T-helper 1 cell (primary cell): Measurements from ENCODE around the gene PLA2G15.

Experiments
- DNase-seq, 5 donors: peaks; one replicate each; pipeline ENCODE4 v3.0.0-alpha.2; 2012 to 2020

The PLA2G15 gene

DNA sequence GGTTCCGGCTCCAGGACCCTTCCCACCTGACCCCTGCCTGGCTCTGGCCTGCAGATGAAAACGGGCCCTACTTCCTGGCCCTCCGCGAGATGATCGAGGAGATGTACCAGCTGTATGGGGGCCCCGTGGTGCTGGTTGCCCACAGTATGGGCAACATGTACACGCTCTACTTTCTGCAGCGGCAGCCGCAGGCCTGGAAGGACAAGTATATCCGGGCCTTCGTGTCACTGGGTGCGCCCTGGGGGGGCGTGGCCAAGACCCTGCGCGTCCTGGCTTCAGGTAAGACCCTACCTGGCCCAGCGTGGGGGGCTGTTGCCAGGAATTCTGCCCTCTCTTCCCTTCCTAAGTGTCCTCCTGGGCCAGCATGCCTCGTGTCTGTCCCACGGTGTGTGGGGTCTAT lies 10.5 kb downstream of the PLA2G15 start:
- no peak for DNase-seq

DNA sequence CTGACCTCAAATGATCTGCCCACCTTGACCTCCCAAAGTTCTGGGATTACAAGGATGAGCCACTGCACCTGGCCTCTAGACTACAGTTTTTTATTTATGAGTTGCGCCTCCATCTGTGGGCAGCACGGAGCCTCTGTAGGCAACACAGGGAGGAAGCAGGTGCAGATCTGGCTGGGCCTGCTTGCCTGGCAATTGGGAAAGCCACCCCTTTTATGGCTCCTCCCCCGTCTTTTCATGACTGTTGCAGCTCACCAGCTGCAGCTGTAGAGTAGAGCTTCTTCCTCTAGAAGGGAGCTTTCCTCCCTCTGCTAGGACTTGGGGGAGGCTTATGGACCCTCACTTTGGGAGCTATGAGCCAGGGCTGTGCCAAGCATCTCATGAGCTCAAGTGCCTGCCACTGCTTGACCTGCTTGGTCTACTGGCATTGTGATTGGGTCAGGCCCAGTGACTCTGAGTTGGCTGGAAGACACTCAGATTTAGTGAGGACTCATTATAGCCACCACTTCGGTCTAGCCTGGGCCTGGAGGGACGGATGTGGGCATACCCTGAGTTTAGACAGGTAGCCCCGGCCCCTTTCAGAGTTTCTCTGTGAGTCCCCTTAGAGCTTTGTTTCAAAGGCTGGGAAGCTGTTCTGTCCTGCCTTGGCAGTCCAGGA lies 12.2 kb downstream of the PLA2G15 start:
- DNase-seq: no peak

DNA sequence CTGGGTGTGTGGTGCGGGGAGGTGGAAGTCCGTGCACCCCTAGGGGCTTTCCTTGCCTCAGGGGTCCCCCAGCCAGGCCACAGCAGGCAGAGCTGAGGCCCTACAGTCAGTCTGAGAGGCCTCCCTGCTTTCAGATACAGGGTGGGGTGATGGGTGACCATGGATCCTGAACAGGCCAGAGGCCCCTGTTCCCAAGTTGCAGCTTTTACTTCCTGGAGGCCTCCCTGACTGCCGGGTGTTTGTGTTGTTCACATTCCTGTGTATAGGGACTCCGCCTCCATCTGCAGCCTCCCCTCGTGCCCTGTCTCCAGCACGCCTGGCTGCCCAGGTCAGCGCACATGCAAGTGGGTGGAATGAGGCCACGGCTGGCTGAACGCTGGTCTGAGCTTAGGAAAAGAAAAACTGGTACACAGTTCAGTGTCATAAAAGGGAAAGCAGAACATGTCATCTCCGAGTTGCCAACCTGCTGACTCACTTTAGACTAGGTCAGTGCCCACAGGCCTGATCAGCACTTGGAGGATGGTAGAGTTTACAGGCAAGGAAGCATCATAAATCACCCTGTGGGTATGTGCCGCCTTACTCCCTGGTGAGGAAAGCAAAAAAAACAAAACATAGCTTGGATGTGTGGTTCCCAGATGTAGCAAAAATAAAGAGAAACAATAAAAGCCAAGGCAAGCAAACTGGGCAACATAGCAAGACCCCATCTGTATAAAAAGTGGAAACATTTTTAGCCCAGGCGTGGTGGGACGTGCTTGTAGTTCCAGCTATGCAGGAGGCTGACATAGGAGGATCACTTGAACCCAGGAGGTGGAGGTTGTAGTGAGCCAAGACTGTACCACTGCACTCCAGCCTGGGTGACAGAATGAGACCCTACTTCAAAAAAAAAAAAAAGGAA lies 13.0 kb downstream of the PLA2G15 start:
- DNase-seq: no peak

DNA sequence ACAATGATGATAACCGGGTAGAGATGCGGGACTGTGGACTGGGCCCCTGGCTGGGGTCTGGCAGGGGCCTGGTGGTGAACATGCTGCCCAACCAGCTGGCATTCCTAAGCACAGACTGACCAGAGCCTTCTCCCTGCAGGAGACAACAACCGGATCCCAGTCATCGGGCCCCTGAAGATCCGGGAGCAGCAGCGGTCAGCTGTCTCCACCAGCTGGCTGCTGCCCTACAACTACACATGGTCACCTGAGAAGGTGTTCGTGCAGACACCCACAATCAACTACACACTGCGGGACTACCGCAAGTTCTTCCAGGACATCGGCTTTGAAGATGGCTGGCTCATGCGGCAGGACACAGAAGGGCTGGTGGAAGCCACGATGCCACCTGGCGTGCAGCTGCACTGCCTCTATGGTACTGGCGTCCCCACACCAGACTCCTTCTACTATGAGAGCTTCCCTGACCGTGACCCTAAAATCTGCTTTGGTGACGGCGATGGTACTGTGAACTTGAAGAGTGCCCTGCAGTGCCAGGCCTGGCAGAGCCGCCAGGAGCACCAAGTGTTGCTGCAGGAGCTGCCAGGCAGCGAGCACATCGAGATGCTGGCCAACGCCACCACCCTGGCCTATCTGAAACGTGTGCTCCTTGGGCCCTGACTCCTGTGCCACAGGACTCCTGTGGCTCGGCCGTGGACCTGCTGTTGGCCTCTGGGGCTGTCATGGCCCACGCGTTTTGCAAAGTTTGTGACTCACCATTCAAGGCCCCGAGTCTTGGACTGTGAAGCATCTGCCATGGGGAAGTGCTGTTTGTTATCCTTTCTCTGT lies 14.0 kb downstream of the PLA2G15 start:
- no peak for DNase-seq

DNA sequence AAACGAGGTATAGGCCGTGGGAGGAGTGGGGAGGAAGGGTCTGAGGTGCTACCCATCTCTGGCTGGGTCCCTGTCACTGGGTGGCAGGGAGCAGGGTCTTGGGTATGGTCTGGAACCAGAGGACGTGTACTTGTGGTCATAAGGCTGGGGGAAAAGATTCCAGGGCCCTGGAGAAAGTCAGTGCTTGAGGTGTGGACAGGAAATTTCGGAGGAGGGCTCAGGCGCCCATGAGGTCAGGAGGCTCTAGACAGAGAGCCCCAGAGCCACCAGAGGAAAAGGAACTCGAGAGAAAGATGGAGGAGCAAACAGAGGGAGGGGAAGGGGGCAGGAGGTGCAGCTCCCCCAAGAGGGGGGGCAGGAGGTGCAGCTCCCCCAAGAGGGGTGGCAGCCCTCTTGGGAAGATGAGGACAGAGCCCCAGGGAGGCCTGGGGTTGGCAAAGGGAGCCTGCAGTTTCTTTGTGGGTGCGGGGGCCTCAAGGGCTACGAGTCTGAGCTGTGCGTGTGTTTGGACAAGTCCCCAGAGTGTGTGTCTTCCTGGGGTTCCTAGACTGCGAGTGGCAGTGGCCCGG lies 18.5 kb downstream of the PLA2G15 start:
- no peak for DNase-seq

DNA sequence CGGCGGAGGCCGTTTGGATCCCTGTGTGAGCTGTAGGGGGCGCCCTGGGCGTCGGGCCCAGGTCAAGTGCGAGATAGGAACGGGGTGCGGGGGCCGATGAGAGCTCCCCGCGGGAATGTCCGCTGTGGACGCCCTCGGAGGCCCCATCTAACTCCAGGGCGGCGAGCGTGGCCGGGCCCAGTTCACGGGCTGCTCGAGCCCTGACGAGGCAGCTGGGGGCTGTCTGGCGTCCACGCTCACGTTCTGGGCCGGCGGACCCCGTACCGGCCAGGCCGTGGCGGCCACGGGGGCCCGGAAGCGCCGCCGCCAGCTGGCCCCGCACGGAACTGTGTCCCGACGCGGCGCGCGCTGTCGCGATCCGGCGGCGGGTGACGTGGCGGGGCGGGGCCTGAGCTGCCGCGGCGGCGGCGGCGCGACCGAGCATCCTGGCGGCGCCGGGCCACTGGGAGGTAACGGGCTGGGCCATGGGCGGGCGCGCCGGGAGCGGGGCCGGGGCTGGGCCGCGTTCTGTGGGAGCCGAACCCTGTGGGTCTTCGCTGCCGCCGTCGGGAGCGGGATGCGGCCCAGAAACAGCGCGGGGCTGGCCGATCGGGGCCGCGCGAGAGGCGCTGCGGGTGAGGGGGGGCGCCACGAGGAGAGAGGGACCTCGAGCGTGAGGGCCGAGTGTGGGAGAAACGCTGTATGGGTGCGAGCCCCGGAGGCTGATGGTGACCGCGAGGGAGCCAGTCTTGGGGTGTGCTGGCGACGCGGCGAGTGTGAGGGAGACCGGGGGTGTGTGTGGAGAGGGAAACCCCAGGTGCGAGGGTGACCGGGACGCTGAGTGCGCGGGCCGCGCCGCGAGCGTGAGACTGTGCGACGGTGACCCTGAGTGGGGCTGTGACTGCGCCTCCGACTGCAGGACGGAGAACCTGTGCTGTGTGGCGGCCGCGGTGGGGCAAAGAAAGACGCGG lies 19.2 kb downstream of the PLA2G15 start, which contains the start of gene SLC7A6:
Gene SLC7A6, plus strand, starts transcription at position 399 of the 950 bp plus-strand sequence. CDS start 10,201 bp downstream, outside the sequence.
- DNase-seq: peak; percentile 70 to 88 (median 77)

DNA sequence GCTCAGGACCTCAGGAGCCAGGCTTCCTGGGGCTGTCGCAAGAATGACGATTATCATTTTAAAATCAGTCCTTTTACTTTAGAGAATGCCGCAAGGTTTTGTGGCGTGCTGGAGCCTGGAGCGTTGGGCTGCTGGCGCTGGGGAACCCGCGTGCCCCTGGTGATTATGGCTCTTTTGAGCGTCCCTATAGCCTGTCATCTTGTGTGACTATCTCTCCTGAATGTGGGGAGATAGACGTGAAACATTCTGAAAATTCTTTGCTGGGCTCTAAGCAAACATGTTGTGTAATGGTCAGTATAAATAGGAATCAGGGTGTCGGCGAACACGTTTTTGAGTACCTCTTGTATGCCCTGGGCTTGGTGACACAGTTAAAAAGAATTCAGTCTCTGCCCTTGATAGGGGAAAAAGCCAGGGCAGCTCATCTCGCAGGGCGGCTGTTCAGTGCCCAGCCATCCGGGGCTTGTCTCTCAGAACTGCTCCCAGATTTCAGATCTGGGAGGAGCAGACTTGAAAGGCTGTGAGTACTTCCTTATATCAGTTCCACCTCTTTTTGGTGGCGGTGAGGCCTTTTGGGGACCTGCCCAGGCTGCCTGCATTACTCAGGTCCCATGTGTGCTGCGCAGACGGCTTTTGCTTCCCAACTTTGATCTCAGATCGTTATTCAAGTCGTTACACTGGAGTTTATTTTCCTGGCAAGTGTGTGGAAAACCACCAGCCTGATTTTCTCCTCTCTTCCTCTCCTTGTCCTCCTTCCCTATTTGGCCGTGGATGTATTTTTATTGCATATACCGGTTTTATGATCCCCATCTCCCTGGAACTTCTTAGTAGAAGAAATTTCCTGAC lies 20.1 kb downstream of the PLA2G15 start:
- DNase-seq: peak; percentile 26 to 54 (median 47)

DNA sequence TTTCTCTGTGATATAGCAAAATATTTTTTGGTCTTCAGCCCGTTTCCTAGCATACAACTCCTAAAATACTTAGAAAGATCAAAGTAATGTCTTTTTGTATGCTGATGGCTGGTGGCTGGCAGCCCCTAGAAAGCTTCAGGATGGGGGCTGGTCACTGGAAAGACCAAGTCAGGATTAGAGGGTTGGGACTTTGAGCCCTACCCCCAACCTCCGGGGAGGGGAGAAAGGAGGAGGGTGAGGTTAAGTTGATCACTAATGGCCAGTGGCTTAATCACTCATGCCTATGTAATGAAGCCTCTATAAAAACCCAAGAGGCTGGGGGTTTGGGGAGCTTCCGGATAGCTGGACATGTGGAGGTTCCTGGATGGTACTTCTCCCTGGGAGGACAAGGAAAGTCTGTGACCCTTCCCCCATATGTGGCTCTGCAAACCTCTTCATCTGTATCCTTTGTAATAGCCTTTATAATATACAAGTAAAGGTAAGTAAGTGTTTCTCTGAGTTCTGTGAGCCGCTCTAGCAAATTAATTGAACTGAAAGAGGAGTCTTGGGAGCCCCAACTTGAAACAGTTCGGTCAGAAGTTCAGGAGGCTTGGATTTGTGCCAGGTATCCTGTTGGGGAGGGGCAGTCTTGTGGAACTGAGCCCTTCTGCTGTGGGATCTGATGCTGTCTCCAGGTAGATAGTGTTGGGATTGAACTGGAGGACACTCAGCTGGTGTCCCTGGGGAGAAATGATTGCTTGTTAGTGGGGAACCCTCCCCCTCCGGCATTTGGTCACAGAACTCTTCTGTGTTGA lies 22.6 kb downstream of the PLA2G15 start:
- DNase-seq: no peak

DNA sequence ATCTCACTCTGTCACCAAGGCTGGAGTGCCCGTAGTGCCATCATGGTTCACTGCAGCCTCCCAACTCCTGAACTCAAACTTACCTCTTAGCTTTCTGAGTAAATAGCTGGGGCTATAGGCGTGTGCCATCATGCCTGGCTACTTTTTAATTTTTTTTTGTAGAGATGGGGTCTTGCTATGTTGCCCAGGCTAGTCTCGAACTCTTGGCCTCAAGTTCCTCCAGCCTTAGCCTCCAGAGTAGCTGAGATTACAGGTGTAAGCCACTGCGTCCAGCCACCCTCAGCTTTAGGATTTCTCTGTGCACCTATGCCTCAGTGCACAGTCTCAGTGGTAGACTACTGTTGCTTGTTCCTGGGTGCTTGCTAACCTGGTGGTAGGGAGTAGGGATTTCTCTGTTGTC lies 24.6 kb downstream of the PLA2G15 start:
- DNase-seq: no peak

DNA sequence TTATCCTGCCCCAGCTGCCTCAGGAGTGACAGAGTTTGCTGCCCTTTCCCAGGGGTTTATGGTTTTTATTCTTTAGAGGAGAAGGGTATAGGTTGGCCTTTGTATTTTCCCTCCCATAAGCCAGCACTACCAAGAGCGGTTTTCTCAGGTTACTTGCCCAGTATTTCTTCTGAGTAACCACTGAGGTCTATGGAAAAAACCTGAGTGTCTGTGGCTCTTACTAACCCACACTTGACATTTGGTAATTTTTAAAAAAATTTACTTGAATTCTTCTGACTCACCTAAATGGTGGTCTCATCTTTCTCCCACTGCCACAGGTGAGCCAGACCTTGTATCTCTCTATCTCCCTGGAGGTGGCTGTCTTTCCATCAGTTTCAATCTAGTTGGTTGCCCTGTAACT lies 25.2 kb downstream of the PLA2G15 start:
- no peak for DNase-seq

DNA sequence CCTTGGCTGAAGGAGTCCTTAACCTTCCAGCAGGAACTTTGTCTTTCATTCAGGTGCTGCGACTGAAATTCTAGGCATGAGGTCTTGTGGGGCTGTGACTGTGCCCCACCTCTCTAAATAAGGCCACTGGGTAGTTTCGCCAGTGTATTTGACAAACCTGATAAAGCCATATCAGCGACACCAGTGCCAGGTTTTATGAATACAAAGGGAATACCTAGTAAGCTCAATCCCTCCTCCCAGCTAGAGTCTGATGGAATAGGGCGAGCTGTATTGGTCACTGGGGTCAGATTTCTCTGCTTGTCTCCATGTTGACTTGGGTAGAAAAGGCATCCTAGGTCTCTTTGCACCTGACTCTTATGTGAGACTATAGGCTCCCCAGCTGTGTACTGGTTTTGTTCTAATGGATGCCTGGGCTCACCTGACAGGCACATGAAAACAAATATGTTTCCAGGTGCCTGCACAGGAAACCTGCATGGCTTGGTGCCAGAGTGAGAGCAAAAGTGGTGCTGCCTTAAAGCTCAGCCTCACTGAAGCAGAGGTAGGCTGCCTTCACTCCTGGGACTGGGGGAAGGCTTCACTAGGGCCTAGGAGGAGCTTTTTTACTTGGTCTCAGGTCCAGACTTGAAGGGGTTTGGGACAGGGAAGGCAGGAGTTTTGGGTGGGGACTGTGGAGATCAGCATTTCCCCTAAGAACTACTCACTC lies 27.5 kb downstream of the PLA2G15 start:
- peak in 3 of 5 donors; percentile 49 to 67 (median 67) for DNase-seq

DNA sequence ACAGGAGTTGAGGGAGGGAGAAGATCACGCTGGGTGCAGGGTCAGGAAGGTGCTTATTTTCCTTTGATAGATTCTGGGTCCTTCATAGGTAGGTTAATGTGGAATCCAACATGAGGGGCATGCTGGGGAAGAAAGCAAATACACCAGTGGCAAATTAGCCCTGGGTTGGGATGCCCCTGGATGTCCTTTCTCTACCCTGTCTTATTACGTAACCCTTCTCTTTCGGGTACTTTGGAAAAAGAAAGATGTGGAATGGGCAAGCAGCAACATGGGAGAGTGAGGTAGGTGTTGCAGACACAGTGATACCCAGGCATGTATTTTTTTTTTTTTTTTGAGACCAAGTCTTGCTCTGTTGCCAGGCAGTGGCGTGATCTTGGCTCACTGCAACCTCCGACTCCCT lies 28.3 kb downstream of the PLA2G15 start:
- DNase-seq: no peak

DNA sequence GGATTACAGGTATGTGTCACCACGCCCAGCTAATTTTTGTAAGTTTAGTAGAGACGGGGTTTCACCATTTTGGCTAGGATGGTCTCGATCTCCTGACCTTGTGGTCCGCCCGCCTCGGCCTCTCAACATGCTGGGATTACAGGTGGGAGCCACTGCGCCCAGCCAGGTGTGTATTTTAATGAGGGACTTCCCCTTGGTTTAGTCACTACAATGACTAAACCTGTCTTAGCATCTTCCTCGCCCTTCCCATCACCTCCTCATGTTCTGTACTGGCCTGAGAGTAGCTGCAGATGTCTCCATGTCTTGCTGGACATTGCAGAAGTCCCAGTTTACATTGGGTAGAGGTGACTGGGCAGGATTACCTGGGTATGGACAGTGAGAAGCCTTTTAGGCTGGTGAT lies 28.7 kb downstream of the PLA2G15 start:
- no peak for DNase-seq

DNA sequence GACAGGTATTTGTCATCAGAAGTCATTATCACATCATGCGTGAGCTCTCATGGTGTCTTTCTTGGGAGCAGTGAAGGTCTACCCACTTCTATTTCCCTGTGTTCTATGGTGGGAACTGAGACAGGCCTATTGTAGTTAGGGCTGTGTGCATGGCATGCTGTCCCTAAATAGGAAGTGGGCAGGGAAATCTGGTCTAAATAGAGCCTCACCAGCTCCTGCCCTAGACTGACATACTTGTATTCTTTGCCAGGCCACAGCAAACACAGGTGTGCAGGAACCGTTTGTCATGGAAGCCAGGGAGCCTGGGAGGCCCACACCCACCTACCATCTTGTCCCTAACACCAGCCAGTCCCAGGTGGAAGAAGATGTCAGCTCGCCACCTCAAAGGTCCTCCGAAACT lies 29.3 kb downstream of the PLA2G15 start:
- DNase-seq: no peak

DNA sequence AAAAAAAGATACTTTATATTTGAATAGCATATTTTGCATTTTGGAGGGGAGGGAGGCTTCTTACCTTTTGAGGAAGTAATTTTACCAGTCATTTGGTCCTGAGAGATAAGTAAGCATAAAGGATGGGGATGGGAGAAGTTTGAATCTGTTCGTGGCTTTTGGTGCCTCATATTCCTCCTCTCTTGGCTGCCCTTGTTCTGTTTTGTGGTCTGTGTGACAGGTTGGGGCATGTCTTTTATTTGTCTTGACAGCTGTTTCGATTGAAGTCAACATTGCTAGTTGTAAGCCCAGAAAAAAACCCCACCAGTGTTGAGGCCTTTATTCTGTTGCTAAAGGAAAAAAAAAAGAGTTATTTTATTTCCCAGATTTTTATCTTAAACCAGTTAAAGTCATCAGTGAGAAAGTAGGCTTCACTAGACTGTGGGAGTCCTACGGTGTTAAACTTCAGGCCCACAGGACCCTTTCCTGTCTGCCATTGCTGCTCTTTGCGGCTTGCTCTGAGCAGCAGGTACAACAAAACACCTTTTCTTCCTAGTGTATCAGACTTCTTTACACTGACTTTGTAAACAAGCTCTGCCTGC lies 30.5 kb downstream of the PLA2G15 start:
- DNase-seq: peak in 3 of 5 donors; percentile 41 to 63 (median 45)

DNA sequence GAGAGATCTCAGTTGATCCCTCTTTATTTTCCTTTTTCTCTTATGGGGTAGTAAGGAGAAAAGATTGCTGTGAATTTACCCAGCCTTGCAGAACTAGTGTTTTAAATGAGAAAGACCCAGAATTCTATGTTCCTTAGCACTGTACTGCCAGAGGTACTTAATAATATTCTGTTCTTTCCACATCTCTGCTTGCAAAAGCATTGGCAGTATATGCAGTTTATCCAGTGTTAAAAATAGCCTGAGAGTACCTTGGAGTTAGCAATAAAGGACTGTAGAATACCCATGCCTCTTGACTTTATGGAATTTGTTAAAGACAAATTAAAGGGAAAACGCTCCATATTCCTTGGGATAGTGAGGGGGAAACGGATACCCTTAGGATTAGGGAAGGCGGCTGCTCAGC lies 31.1 kb downstream of the PLA2G15 start:
- DNase-seq: no peak

DNA sequence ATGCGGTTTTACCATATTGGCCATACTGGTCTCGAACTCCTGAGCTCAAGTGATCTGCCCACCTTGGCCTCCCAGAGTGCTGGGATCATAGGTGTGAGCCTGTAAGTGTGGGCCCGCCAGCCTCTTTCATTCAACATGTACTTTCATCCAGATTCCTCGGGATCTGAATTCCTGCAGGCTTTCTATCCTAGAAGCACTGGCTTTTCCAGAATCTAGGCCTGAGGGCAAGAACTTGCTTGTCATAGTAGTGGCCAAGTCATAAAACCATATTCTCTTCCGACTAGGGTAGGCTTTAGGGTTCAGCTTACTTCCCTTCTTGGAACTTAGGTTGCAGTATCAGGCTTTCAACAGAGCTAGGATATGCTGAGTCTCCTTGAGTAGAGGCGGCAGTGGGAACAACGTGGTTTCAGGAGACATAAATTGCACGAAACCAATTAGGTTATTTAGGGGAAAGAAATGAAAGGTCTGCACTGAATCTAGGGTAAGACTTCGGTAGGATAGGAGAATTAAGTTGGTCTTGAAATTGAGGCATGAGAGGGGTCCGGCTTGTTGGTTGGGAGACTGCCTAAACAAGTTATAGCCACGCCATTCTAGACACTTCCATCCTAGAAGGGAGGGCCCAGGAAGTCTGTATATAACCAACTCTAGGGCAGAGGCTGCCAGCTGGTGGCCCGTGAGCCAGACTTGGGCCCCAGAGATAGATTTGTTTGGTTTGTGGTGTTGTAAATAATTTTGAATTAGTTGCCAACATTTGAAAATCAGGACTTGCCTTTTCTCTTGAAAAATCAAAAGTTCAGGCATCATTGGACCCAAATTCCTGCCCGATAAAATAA lies 34.8 kb downstream of the PLA2G15 start:
- DNase-seq: no peak
